ENCODE results near the gene CELSR3.

- TF ChIP-seq CTCF (IDR thresholded peaks at IDR 0.05), result no peak
- TF ChIP-seq POLR2A (IDR thresholded peaks at IDR 0.05; ENCODE audit: low read depth), result no peak
- no peak for TF ChIP-seq EP300 (IDR thresholded peaks at IDR 0.05)
- no peak for TF ChIP-seq POLR2AphosphoS5 (IDR thresholded peaks at IDR 0.05)
Observed at GRCh38 chr3:48678566-48679380, 16.1 kb upstream of the CELSR3 start.
